Peyer's patch (tissue), 4 donors: Measurements from ENCODE around the gene RHCE.
"Not testable (repeated sequence)": the region's sequence is repeated elsewhere in the genome, so short reads cannot be mapped to it uniquely, and the experiment has no call there.

Experiments
- POLR2A ChIP-seq, 2 donors: fragments of 450-650 bp; IDR thresholded peaks; one replicate each; pipeline ENCODE4 v1.5.1; 2017; ENCODE audit warnings: antibody characterized with exemption in 2 of 2, mild to moderate bottlenecking in 2 of 2, moderate library complexity in 2 of 2
- TF ChIP-seq, protein P1 (sequence below), 6 experiments: fragments of 450-650 bp in 4 of 6; fragments of 200-600 bp in 2 of 6; sonication (generic) in 1 of 6; IDR thresholded peaks; one replicate each; pipeline ENCODE4 v1.5.1; 2017 to 2019; ENCODE audit warnings: antibody characterized with exemption in 6 of 6, mild to moderate bottlenecking in 3 of 6, moderate library complexity in 1 of 6

DNA sequence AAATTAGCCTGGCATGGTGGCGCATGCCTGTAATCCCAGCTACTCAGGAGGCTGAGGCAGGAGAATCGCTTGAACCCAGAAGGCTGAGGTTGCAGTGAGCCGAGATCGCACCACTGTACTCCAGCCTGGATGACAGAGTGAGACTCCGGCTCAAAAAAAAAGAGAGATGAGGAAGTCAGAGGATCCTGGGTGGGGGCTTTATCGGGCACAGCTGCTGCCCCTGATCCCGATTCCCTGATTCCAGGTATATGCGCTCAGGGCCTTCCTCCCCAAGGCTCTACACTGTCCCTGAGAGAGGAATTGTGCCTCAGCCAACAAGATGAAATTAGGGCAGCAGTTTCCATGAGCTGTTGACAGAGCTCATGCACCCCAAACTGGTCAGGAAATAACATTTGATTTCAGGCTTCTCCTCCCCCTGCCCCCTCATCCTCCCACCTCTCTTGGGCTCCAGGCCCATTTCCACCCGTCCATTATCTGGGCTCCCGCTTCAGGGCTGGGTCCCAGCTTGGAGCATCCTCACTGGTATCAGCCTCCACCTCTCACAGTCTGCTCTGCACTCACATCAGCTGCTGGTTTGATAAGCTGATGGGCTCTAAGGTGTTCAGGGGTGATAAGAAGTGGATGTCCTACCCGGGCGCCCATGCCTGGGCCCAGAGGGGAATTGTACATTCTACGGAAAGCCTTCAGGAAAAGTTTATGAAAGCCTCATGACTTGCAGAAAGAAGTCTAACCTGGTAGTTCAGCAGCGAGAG is 7.6 kb downstream of the RHCE start:
- TF ChIP-seq, protein P1, sequence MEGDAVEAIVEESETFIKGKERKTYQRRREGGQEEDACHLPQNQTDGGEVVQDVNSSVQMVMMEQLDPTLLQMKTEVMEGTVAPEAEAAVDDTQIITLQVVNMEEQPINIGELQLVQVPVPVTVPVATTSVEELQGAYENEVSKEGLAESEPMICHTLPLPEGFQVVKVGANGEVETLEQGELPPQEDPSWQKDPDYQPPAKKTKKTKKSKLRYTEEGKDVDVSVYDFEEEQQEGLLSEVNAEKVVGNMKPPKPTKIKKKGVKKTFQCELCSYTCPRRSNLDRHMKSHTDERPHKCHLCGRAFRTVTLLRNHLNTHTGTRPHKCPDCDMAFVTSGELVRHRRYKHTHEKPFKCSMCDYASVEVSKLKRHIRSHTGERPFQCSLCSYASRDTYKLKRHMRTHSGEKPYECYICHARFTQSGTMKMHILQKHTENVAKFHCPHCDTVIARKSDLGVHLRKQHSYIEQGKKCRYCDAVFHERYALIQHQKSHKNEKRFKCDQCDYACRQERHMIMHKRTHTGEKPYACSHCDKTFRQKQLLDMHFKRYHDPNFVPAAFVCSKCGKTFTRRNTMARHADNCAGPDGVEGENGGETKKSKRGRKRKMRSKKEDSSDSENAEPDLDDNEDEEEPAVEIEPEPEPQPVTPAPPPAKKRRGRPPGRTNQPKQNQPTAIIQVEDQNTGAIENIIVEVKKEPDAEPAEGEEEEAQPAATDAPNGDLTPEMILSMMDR (IDR thresholded peaks at IDR 0.05), result not testable (repeated sequence)
- TF ChIP-seq POLR2A (IDR thresholded peaks at IDR 0.05), result not testable (repeated sequence)
